HL-60 (cell line): ENCODE measurements around the gene FAM149B1.
"Not testable (repeated sequence)": the region's sequence is repeated elsewhere in the genome, so short reads cannot be mapped to it uniquely, and the experiment has no call there.

ENCODE experiments used
- DNase-seq, 2 experiments: peaks; one replicate each; pipeline ENCODE4 v3.0.0-alpha.2; 2010 to 2020; ENCODE audit warnings: low read depth in 1 of 2, low spot score in 1 of 2
- H3K27ac ChIP-seq: fragments of 250-450 bp; sonication (Bioruptor Pico); replicated peaks from 2 replicates; pipeline ENCODE4 v1.5.1; 2020; ENCODE audit warnings: mild to moderate bottlenecking, moderate library complexity
- H3K27me3 ChIP-seq: fragments of 250-450 bp; sonication (Bioruptor Pico); 2 replicates; pipeline ENCODE4 v1.5.1; 2021; ENCODE audit warnings: mild to moderate bottlenecking, moderate library complexity; ENCODE audit not compliant: insufficient read depth, poor library complexity, severe bottlenecking
- H3K4me3 ChIP-seq: replicated peaks from 2 replicates; pipeline ENCODE4 v1.5.1; 2011; ENCODE audit warnings: mild to moderate bottlenecking, control low read depth, low read length; ENCODE audit not compliant: insufficient read depth
- CTCF ChIP-seq: IDR thresholded peaks from one replicate; pipeline ENCODE4 v1.5.1; 2011; ENCODE audit warnings: low read length, control low read depth, inconsistent platforms; ENCODE audit not compliant: insufficient read depth
- GABPA ChIP-seq: IDR thresholded peaks from 2 replicates; pipeline ENCODE4 v1.6.1; 2012; ENCODE audit warnings: low read depth
- POLR2AphosphoS5 ChIP-seq: IDR thresholded peaks from 2 replicates; pipeline ENCODE4 v1.6.1; 2012; ENCODE audit warnings: low read depth
- SPI1 ChIP-seq: IDR thresholded peaks from 2 replicates; pipeline ENCODE4 v1.6.1; 2012; ENCODE audit warnings: low read depth, mild to moderate bottlenecking, borderline replicate concordance
- TF ChIP-seq, protein P1 (sequence below): IDR thresholded peaks from 2 replicates; pipeline ENCODE4 v1.6.1; 2012; ENCODE audit warnings: low read depth; ENCODE audit not compliant: insufficient replicate concordance

Gene FAM149B1

DNA sequence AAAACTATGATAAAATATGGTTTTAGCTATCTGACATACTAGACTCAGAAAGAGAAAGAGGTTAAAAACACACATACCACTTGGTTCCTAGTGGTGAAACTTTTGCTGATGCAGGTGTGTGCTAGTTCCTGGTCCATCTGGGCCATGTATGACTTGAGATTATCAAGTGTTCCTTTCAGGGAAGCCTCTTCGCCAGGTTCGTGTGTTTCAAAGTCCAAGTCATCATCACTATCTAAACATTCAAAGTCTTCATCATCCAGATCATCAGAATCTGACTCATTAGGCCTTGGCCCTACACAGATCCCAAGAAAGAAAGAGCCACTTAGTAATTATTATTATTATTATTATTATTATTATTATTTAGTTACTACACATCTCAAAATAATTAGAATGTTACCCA is 31.3 kb upstream of the FAM149B1 start:
- Histone ChIP-seq H3K4me3 (no peak overlapping the region), H3K27me3 (no peaks in the 10 kb centered on the region), H3K27ac (no peak overlapping the region)
- DNase-seq, result no peak
- no peak for TF ChIP-seq CTCF
- no peak for TF ChIP-seq GABPA
- TF ChIP-seq, protein P1, sequence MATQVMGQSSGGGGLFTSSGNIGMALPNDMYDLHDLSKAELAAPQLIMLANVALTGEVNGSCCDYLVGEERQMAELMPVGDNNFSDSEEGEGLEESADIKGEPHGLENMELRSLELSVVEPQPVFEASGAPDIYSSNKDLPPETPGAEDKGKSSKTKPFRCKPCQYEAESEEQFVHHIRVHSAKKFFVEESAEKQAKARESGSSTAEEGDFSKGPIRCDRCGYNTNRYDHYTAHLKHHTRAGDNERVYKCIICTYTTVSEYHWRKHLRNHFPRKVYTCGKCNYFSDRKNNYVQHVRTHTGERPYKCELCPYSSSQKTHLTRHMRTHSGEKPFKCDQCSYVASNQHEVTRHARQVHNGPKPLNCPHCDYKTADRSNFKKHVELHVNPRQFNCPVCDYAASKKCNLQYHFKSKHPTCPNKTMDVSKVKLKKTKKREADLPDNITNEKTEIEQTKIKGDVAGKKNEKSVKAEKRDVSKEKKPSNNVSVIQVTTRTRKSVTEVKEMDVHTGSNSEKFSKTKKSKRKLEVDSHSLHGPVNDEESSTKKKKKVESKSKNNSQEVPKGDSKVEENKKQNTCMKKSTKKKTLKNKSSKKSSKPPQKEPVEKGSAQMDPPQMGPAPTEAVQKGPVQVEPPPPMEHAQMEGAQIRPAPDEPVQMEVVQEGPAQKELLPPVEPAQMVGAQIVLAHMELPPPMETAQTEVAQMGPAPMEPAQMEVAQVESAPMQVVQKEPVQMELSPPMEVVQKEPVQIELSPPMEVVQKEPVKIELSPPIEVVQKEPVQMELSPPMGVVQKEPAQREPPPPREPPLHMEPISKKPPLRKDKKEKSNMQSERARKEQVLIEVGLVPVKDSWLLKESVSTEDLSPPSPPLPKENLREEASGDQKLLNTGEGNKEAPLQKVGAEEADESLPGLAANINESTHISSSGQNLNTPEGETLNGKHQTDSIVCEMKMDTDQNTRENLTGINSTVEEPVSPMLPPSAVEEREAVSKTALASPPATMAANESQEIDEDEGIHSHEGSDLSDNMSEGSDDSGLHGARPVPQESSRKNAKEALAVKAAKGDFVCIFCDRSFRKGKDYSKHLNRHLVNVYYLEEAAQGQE, result no peak
- TF ChIP-seq SPI1, result no peak
- no peak for TF ChIP-seq POLR2AphosphoS5

DNA sequence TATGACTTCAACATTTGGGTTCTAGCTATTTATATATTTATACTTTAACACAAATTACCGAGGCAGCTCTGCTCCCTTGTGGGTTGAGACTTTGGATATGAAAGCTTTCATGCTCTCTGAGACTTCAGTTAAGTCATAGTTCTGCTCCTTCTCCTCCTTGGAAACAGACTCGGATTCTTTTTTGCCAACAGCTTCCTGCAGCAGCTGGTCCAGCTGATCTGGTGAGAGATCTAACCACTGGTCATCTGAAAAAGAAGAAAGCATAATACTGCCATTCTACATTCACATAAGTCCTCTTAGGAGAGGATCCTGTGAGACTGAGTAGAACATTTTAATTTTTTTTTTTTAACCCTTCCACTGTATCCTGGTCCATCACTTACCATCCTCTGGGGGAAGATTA is 28.7 kb upstream of the FAM149B1 start:
- no peak overlapping the region for H3K27ac ChIP-seq
- H3K4me3 ChIP-seq, result no peak overlapping the region
- DNase-seq, result no peak
- TF ChIP-seq, protein P1, result no peak
- TF ChIP-seq GABPA (no peak), CTCF (no peak), POLR2AphosphoS5 (no peak), SPI1 (no peak)
- no peaks in the 10 kb centered on the region for H3K27me3 ChIP-seq

GRCh38 chr10:73141603-73142002 is 26.3 kb upstream of the FAM149B1 start:
- Histone ChIP-seq H3K4me3 (no peak overlapping the region), H3K27ac (no peak overlapping the region), H3K27me3 (no peaks in the 10 kb centered on the region)
- TF ChIP-seq GABPA (no peak), CTCF (no peak), SPI1 (no peak), POLR2AphosphoS5 (no peak)
- TF ChIP-seq, protein P1, result no peak
- no peak for DNase-seq

GRCh38 chr10:73150633-73151413 is 17.1 kb upstream of the FAM149B1 start:
- not testable (repeated sequence) for H3K27me3 ChIP-seq, DNase-seq, H3K4me3 ChIP-seq, H3K27ac ChIP-seq
